Central memory CD8-positive, alpha-beta T cell (primary cell): ENCODE measurements around the gene MYO3B.

Source experiments
- ATAC-seq: fragments of 150-1000 bp; cut with Tn5 transposase; replicated peaks from 2 replicates; pipeline ENCODE4 v1.10.0; 2022; ENCODE audit warnings: mild to moderate bottlenecking, moderate FRiP score, moderate number of reproducible peaks; ENCODE audit not compliant: poor library complexity, severe bottlenecking; ENCODE audit errors: extremely low read depth
- DNase-seq, 2 donors: peaks; one replicate each; pipeline ENCODE4 v3.0.0; 2021; ENCODE audit warnings: low spot score in 2 of 2
- H3K27ac Mint-ChIP-seq: one replicate; pipeline ENCODE4 v1.8.0; 2022; ENCODE audit warnings: low read depth, mild to moderate bottlenecking, moderate library complexity, mixed read lengths
- H3K27me3 Mint-ChIP-seq: one replicate; pipeline ENCODE4 v1.8.0; 2022; ENCODE audit warnings: mixed read lengths
- H3K36me3 Mint-ChIP-seq: one replicate; pipeline ENCODE4 v1.8.0; 2022; ENCODE audit warnings: mild to moderate bottlenecking, moderate library complexity, mixed read lengths; ENCODE audit not compliant: insufficient read depth
- H3K4me1 Mint-ChIP-seq: one replicate; pipeline ENCODE4 v1.8.0; 2022; ENCODE audit warnings: mixed read lengths
- H3K4me3 Mint-ChIP-seq: one replicate; pipeline ENCODE4 v1.8.0; 2022; ENCODE audit warnings: mild to moderate bottlenecking, moderate library complexity, mixed read lengths
- H3K9me3 Mint-ChIP-seq: one replicate; pipeline ENCODE4 v1.8.0; 2022; ENCODE audit warnings: mixed read lengths

Gene MYO3B

DNA sequence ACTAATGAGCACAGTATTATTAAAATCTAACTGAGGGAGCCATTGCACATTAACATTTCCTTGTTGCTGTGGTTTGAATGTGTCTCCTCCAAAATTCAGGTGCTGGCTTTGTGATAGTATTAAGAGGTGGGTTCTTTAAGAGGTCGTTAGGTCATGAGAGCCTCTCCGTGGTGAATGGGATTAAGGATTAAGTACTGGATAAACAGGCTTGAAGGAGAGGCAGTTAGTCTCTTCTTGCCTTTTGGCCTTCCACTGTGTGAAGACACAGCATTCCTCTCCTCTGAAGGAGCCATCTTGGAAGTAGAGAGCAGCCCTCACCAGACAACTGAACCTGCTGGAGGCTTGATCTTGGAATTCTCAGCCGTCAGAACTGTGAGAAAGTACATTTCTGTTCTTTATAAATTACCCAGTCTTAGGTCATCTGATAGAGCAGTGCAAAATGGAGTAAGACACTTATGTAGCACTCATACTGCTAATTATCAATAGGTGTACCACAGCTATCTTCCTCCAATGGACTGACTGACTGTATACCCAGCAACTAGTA lies 182.7 kb downstream of the MYO3B start:
- H3K27me3 Mint-ChIP-seq: peaks cover 8% of the 10 kb centered on the region
- no peaks in the 10 kb centered on the region for H3K4me1 Mint-ChIP-seq
- H3K36me3 Mint-ChIP-seq: peaks cover 1% of the 10 kb centered on the region
- no peak for DNase-seq
- no peak overlapping the region for H3K27ac Mint-ChIP-seq
- no peak overlapping the region for H3K4me3 Mint-ChIP-seq
- H3K9me3 Mint-ChIP-seq: no peaks in the 10 kb centered on the region
- ATAC-seq: no peak

DNA sequence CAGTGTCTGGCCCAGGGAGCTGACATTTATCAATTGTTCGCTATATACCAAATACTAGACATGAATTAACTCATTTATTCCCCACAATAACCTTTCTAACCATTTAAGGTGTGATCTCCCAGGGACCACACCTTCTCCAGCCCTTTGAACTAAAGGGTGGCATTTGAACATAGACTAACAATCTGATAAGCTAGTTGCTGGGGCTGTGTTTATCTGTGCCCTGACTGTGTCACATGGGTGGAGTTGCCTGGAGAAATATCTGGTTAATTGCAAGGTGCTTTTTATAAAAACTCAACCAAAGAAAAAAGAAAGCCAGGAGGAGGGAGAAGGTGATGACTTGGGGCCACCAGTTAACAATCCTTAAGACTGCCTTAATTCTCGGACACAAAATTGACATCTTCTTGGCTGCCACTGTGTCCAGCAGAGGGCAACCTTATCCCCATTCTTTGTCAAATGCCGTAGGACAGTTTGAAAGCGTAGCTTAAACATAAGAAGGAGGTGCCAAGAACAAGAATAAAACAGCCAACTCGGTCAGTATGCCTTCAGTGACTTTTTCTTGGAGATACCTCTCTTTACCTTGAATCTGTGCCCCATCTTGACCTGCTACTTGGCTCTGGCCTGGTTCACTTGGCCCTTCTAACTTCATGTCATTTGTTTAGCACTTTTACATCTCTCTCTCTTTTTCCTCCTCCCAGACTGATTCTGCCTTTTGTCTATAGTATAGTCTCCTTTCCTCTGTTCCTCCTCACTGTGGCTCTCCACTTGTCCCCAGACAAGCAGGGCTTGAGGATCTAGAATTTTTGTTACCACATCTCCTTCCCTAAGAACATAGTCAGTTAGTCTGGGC lies 183.4 kb downstream of the MYO3B start:
- peak; percentile 19 to 31 for DNase-seq
- no peak overlapping the region for H3K27ac Mint-ChIP-seq
- peaks cover 1% of the 10 kb centered on the region for H3K36me3 Mint-ChIP-seq
- H3K4me1 Mint-ChIP-seq: no peaks in the 10 kb centered on the region
- no peaks in the 10 kb centered on the region for H3K9me3 Mint-ChIP-seq
- peak; percentile 56 for ATAC-seq
- H3K27me3 Mint-ChIP-seq: peaks cover 15% of the 10 kb centered on the region
- no peak overlapping the region for H3K4me3 Mint-ChIP-seq

DNA sequence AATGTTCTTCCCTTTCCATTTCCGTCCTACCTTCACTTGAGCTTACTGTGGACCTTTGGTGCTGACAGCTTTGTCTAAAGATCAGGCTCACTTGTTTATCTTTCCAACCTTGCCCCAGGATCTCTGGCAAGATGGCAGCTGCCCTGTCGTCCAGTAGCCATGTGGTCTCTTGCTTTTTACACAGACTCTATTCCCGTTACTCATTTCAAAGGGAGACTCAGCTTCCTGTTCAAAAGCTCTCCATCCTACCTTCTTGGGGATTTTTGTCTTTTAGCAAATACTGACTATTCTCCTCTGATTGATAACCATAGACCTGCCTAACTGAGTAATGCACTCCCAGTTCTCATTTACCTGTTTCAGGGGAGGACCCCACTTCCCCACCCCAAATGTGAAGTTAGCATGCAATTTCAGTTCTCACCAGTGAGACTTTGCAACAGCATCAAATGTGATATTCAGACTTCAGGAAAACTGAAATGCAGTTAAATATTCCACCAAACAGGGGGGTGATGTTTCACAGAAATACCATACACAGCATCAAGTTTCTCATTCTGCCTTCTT lies 184.4 kb downstream of the MYO3B start:
- DNase-seq (no peak), ATAC-seq (no peak)
- Mint-ChIP-seq H3K4me3 (no peak overlapping the region), H3K9me3 (no peaks in the 10 kb centered on the region), H3K27ac (no peak overlapping the region), H3K27me3 (peaks cover 26% of the 10 kb centered on the region), H3K36me3 (peaks cover 1% of the 10 kb centered on the region), H3K4me1 (no peaks in the 10 kb centered on the region)

DNA sequence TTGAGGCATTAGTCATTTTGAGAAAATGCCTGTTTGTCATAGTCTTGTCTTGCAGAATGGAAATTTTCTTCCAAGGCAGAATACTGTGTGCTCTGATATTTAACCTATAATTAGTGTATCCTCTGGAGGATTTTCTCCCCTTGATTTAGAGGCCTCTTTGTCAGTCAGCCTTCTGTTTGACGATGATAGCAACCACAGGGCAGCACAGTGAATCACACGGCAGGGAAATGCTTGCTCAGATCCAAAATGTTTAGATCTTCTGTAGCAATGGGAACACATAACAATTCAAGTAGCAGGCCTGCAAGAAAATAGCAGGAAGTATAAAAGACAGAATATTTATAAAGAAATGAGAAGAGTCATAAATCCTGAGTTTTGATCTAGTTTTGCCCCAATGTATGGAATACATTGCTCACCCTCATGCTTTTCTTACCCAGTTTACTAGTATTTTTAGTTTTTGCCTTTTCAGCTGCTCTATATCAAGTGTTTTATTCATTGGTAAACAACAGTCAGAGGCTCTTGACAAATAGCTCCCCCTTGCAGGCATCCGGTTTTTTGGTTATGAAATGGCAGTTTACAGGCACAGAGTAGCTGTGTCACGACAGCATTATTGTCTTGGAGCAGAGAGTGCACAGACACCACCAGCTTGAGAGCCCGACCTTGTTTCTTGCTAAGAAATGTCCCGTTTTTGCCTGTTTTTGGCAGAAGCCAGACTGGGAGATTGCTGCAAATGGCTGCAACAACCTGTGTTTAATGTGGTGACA lies 185.1 kb downstream of the MYO3B start:
- no peaks in the 10 kb centered on the region for H3K4me1 Mint-ChIP-seq
- H3K36me3 Mint-ChIP-seq: peaks cover 1% of the 10 kb centered on the region
- H3K4me3 Mint-ChIP-seq: no peak overlapping the region
- no peak for DNase-seq
- no peak overlapping the region for H3K27ac Mint-ChIP-seq
- peaks cover 26% of the 10 kb centered on the region for H3K27me3 Mint-ChIP-seq
- no peaks in the 10 kb centered on the region for H3K9me3 Mint-ChIP-seq
- no peak for ATAC-seq

DNA sequence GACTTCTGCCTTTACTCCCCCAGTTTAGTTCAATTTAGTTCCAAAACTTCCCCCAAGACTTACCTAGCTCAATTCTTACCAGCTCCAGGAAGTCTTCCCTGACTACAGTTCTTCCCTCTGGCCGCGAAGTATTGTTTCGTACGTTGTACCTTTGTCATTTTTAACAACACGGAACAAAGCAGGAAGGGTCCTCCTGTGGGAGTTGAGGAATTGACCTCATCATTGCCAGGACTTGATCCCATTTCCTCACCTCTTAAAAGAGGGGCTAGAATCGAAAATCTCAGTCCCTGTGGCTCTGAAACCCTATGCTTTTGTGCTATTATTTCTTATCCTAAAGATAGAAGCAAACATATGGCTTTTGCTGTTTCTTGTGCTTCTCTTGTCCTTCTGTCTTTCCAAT lies 187.1 kb downstream of the MYO3B start:
- Mint-ChIP-seq H3K4me3 (no peak overlapping the region), H3K27me3 (peaks cover 36% of the 10 kb centered on the region), H3K9me3 (no peaks in the 10 kb centered on the region), H3K27ac (no peak overlapping the region), H3K36me3 (peaks cover 1% of the 10 kb centered on the region), H3K4me1 (peaks cover 6% of the 10 kb centered on the region)
- DNase-seq (no peak), ATAC-seq (no peak)

DNA sequence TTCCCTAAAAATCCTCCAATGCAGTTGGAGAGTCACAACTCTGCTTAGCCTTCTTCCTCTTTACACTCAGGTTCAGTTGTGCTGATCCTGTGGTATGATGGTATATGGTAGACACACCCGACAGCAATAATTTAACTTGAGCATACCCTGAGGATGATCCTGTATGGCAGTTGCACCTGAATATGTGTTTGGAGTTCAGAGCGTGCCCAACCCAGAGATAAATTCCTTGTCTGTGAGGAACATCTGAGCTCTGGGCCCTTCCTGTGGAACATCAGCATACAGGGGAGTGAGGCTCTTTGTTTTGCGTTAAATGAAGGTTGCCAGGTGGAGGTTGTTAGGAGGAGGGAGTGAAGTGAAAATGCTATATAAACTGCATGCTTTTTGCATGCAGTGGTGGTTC lies 187.7 kb downstream of the MYO3B start:
- Mint-ChIP-seq H3K27ac (no peak overlapping the region), H3K4me3 (no peak overlapping the region), H3K4me1 (peaks cover 6% of the 10 kb centered on the region), H3K9me3 (no peaks in the 10 kb centered on the region), H3K36me3 (peaks cover 1% of the 10 kb centered on the region), H3K27me3 (peaks cover 43% of the 10 kb centered on the region)
- ATAC-seq (no peak), DNase-seq (no peak)

DNA sequence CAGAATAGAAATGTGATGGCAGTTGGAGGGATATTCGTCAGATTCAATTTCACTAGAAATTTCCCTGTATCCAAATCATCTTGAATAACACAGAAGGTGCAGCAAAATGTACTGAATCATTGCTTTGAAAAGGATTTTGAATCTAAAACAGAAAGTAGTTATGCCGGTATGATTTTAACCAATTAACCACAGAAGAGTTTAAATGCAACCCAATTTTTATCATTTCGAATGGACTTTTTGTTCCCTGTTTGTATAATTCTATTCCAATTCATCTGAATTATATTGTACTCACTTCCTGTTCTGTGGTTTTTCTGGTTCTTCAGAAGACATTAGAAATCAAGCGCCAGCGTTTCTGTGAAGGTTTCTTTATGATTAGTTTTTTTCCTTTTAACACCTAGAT lies 190.4 kb downstream of the MYO3B start:
- no peak for ATAC-seq
- DNase-seq: no peak
- Mint-ChIP-seq H3K9me3 (no peaks in the 10 kb centered on the region), H3K4me1 (peaks cover 10% of the 10 kb centered on the region), H3K27me3 (peaks cover 66% of the 10 kb centered on the region), H3K36me3 (no peaks in the 10 kb centered on the region), H3K27ac (no peak overlapping the region), H3K4me3 (no peak overlapping the region)

DNA sequence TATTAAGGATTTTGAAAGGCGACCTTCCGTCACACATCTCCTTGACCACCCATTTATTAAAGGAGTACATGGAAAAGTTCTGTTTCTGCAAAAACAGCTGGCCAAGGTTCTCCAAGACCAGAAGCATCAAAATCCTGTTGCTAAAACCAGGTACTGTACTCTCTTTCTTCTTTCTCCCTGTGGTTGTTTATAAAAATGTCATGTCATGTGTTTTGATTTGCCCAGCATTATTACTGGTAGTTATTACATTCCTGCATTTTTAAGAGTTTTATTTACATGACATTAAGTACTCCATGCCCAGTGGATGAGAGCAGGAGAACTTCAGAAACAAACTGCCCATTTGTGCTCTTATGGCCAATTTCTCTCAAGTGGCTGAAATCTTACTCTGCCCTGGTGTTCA lies 191.3 kb downstream of the MYO3B start:
- Mint-ChIP-seq H3K36me3 (no peaks in the 10 kb centered on the region), H3K4me3 (no peak overlapping the region)
- no peak for ATAC-seq

DNA sequence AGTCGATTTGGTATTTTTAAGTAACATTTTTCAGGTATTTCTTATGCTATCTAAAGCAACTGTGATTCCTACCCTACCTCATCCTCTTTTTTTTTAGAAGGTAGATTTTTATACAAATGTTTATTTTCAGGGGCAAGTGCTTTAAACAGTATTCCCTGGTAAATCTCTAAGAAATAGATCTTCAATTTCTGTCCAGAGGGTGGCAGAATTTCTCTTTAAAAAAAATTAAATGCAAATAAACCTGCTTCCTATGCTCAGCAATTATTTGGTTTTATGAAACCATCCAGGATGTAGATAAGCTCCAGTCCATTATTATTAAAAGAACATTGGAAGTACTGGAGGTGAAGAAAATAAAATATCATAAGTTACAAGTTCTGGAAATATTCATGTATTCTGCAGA lies 191.9 kb downstream of the MYO3B start:
- Mint-ChIP-seq H3K4me1 (peaks cover 10% of the 10 kb centered on the region), H3K27me3 (peaks cover 73% of the 10 kb centered on the region), H3K9me3 (no peaks in the 10 kb centered on the region), H3K36me3 (no peaks in the 10 kb centered on the region), H3K4me3 (no peak overlapping the region), H3K27ac (no peak overlapping the region)
- ATAC-seq (no peak), DNase-seq (no peak)

More for the DNA sequence above, 191.3 kb downstream of the MYO3B start:
- peaks cover 74% of the 10 kb centered on the region for H3K27me3 Mint-ChIP-seq
- peaks cover 10% of the 10 kb centered on the region for H3K4me1 Mint-ChIP-seq
- H3K27ac Mint-ChIP-seq: no peak overlapping the region
- no peak for DNase-seq
- no peaks in the 10 kb centered on the region for H3K9me3 Mint-ChIP-seq

DNA sequence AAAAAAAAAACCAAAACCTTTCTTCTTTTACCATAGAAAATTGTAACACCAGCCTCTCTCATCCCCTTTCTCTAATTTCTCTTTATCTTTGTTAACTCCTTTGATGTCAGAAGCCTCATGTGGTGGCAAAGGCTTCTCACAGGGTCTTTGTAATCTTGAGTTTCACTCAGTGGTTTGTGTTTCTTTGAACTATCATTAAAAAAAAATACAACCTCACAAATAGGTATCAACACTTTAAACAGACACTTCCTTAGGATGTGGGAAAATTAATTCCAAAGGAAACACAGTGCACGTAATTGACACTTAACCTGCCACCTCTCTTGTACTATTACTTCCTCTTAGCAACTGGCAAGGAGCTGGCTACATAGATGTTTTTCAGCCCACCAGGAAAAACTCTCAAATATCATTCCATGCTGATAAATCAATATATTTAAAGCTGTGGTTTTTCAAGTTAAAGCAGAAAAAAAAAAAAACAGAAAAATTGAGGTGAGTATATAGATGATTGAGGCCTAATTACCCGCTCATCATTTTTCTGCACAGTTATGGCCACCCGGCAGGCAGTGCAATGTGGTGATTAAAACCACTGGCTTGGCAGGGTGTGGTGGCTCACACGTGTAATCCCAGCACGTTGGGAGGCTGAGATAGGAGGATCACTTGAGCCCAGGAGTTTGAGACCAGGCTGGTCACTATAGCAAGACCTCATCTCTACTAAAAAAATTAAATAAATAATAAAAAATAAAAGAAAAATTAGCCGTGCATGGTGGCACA lies 193.5 kb downstream of the MYO3B start:
- Mint-ChIP-seq H3K27ac (no peak overlapping the region), H3K4me3 (no peak overlapping the region), H3K9me3 (no peaks in the 10 kb centered on the region), H3K36me3 (no peaks in the 10 kb centered on the region), H3K27me3 (peaks cover 72% of the 10 kb centered on the region), H3K4me1 (peaks cover 10% of the 10 kb centered on the region)
- ATAC-seq (no peak), DNase-seq (no peak)

DNA sequence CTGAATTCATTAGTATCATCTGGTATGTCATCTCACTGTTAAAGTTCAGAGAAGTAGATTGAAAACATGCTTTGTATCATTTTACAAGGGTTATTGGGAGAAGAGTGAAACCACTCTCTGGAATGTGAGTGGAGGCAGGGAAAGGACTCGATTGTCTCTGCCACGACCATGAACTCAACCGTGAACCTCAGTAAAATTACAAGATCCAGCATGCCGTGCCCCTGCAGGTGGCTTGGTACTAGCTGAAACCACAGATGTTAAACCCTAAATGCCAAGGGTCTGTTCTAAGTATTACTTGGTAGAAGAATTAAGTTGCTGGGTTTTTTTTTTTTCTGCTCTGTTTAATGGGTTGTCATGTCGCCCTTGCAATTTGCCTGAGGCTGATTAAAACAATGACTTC lies 197.2 kb downstream of the MYO3B start:
- Mint-ChIP-seq H3K4me1 (peaks cover 5% of the 10 kb centered on the region), H3K4me3 (no peak overlapping the region), H3K27ac (no peak overlapping the region), H3K27me3 (peaks cover 66% of the 10 kb centered on the region), H3K36me3 (no peaks in the 10 kb centered on the region), H3K9me3 (no peaks in the 10 kb centered on the region)
- DNase-seq: no peak
- ATAC-seq: no peak

DNA sequence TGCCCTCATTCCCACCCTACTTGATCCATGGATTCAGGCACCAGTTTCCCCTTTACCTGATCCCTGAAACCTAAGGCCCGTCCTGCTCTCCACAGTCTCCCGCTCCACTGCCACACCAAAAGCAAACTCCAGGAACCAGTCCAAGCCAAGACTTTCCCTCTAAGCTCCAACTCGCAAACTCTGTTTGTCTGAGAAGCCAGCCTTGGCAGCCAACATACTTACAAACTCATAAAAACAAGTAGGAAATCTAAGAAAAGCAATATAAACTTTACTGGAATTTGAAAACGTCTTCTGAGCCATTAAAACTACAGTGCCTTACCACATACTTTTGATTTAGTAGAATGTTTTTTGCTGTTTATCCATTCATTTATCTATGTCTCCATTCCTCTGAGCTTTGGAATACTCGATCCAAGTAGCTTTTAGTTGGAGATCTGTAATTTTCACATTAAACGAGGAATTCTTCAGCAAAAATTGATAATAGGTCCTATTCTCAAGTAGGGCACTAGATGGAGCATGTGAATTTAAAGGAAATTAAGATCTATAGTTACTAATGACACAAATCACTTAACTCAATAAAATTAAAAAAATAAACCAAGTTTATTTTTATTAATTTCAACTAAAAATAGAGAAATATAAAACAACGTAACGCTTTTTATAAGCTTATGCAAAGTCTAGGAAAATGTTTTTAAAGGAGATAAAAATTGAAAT lies 199.7 kb downstream of the MYO3B start:
- Mint-ChIP-seq H3K4me1 (no peaks in the 10 kb centered on the region), H3K27ac (no peak overlapping the region), H3K27me3 (peaks cover 45% of the 10 kb centered on the region), H3K36me3 (no peaks in the 10 kb centered on the region), H3K9me3 (no peaks in the 10 kb centered on the region), H3K4me3 (no peak overlapping the region)
- DNase-seq: no peak
- ATAC-seq: no peak
